ENCODE measurements around the gene CSF1.
"Not testable (repeated sequence)": the region's sequence is repeated elsewhere in the genome, so short reads cannot be mapped to it uniquely, and the experiment has no call there.

The CSF1 gene

DNA sequence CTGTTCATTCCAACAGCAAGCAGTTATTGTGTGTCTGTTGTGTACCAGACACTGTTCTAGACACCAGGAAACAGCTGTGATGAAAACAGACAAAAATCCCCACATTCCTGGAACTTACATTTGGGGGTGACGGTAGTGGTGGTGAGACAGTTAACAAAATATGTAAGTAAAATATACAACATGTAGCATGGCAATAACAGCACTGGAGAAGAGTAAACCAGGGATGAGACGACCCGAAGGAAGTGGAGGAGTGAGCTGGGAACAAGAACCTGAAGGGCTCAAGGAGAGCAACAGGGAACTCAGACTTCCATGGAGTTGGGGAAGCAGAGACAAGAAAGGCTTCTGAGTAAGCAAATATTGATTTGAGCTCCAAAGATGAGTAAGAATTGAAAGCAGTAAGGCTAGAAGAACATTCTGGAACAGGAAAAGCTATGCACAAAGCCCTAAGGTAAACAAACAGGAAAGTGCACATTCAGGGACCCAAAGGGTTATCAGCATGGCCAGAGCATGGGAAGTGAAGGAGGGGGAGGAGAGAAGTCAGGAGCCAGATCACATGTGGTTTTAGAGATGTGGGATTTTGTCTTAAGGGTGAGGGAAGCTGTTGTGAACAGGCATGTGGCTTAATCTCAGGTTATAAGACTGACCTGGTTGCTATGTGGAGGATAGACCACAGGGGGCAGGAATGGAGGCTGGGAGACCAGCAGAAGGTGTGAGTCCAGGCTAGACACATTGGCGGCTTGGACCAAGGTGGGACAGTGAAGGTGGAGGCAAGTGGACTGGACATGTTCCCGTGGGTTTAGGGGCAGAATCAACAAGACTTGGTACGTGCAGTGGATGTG is 7.3 kb downstream of the CSF1 start:
- H3K4me3 ChIP-seq: no peak overlapping the region
- no peak for TF ChIP-seq Cebpa-rat (IDR thresholded peaks at IDR 0.05)
- H3K4me2 ChIP-seq: peak overlapping the region in 4 of 11 experiments; percentile 22 to 58 (median 36); a peak in 4 of 22 replicates
- H3K36me3 ChIP-seq: peaks cover 0 to 78% (median 9%) of the 10 kb centered on the region in 11 experiments; a peak in 12 of 22 replicates
- peaks cover 0 to 27% (median 10%) of the 10 kb centered on the region in 10 experiments; a peak in 13 of 20 replicates for H3K4me1 ChIP-seq
- peaks cover 0 to under 1% (median 0%) of the 10 kb centered on the region in 11 experiments; a peak in 1 of 22 replicates for H3K9me3 ChIP-seq (replicated peaks in 1 of 11)
- H3K9ac ChIP-seq: no peak overlapping the region
- no peak overlapping the region for H3K27ac ChIP-seq
- H3K27me3 ChIP-seq: peaks cover under 1 to 10% (median 7%) of the 10 kb centered on the region in 11 experiments; a peak in 19 of 22 replicates
- peaks cover 0 to 23% (median 5%) of the 10 kb centered on the region in 11 experiments; a peak in 8 of 22 replicates for H4K20me1 ChIP-seq

DNA sequence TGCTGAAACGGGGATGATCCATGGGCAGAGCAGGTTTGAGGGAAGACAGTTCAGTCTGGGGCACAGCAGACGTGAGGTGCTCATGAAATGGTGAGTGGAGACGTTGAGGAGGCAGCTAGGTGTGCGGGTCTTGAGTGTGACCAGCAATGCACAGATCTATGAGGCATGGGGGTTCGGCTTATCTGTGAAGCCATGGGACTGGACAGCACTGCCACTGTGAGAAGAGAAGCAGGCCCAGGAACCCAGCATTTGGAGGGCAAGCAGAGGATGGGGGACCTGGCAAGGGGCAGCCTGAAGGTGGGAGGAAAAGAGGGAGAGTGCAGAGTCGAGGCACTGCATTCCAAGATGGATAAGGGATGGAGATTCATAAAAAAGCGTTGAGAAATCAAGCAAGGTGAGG is 8.0 kb downstream of the CSF1 start:
- peak overlapping the region in 6 of 11 experiments; percentile 16 to 58 (median 47); a peak in 10 of 22 replicates for H3K4me2 ChIP-seq
- no peak overlapping the region for H3K9ac ChIP-seq
- no peak for TF ChIP-seq Cebpa-rat (IDR thresholded peaks at IDR 0.05)
- no peak overlapping the region for H3K4me3 ChIP-seq
- H3K36me3 ChIP-seq: peaks cover 0 to 85% (median 12%) of the 10 kb centered on the region in 11 experiments; a peak in 13 of 22 replicates
- H3K9me3 ChIP-seq (replicated peaks in 1 of 11): peaks cover 0 to 7% (median 0%) of the 10 kb centered on the region in 11 experiments; a peak in 1 of 22 replicates
- H3K27ac ChIP-seq: no peak overlapping the region
- H3K27me3 ChIP-seq: peaks cover 0 to 3% (median under 1%) of the 10 kb centered on the region in 11 experiments; a peak in 6 of 22 replicates
- peaks cover 0 to 27% (median 10%) of the 10 kb centered on the region in 10 experiments; a peak in 13 of 20 replicates for H3K4me1 ChIP-seq
- H4K20me1 ChIP-seq: peaks cover 0 to 16% (median 0%) of the 10 kb centered on the region in 11 experiments; a peak in 6 of 22 replicates

DNA sequence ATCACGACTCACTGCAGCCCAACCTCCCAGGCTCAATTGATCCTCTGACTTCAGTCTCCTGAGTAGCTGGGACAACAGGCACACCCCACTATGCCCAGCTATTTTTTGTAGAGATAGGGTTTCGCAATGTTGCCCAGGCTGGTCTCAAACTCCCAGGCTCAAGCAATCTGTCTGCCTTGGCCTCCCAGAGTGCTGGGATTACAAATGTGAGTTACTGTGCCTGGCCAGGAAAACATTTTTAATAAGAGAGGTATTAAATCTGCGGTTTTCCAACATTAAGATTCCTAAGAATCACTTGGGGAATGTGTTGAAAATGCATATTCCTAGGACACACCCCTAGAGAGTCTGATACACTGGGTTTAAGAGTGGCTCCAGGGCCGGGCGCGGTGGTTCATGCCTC is 8.7 kb downstream of the CSF1 start:
- Histone ChIP-seq H3K4me2 (peak overlapping the region in 8 of 11 experiments; percentile 6 to 58 (median 36); a peak in 12 of 22 replicates), H3K36me3 (peaks cover 0 to 87% (median 14%) of the 10 kb centered on the region in 11 experiments; a peak in 14 of 22 replicates), H3K27ac (no peak overlapping the region), H4K20me1 (peaks cover 0 to 10% (median 0%) of the 10 kb centered on the region in 11 experiments; a peak in 4 of 22 replicates), H3K9ac (no peak overlapping the region), H3K9me3 (replicated peaks in 1 of 11) (peaks cover 0 to 8% (median 0%) of the 10 kb centered on the region in 11 experiments; a peak in 1 of 22 replicates), H3K27me3 (no peaks in the 10 kb centered on the region), H3K4me3 (no peak overlapping the region), H3K4me1 (peaks cover 0 to 27% (median 10%) of the 10 kb centered on the region in 10 experiments; a peak in 13 of 20 replicates)
- peak in 5 of 11 experiments; percentile 45 to 75 (median 58); a peak in 11 of 22 replicates for TF ChIP-seq Cebpa-rat (IDR thresholded peaks at IDR 0.05)

DNA sequence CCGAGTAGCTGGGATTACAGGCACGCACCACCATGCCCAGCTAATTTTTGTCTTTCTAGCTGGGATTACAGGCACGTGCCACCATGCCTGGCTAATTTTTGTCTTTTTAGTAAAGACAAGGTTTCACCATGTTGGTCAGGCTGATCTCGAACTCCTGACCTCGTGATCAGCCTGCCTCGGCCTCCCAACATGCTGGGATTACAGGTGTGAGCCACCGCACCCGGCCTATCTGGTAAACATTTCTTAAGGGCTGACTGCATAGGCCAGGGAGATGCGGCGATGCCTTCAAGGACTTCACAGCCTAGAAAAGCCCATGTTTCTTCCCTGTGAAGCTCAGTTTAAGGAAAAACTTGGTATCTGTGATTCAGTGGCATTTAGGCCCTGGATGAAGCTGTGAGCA is 9.7 kb downstream of the CSF1 start:
- H3K36me3 ChIP-seq: peaks cover 0 to 95% (median 14%) of the 10 kb centered on the region in 11 experiments; a peak in 14 of 22 replicates
- H3K9me3 ChIP-seq (replicated peaks in 1 of 11); H3K9ac ChIP-seq; H3K27ac ChIP-seq; H3K27me3 ChIP-seq; H3K4me2 ChIP-seq; H4K20me1 ChIP-seq; H3K4me3 ChIP-seq: not testable (repeated sequence)
- H3K4me1 ChIP-seq: peaks cover 0 to 27% (median 10%) of the 10 kb centered on the region in 10 experiments; a peak in 13 of 20 replicates

DNA sequence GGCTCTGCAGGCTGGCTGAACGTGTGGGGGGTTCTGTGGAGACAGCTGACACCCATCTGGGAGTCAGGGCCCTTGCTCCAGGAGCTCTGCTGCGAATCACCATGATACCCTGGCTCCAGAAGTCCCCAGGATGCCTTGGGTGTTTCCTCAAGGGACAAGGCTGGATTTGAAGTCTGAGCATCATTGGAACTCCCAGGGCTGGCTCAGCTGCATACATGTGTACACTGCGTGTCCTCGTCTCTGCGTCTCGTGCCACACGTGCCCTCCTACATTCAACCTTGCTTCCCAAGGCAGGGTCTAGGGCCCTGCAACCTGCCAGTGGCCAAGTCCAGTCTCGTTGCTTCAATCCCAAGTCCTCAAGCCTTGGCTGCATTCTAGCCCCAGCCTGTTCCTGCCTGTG is 11.7 kb downstream of the CSF1 start:
- H3K4me1 ChIP-seq: peaks cover 0 to 22% (median 10%) of the 10 kb centered on the region in 10 experiments; a peak in 13 of 20 replicates
- H3K4me3 ChIP-seq: no peak overlapping the region
- H3K9ac ChIP-seq: no peak overlapping the region
- H3K36me3 ChIP-seq: peaks cover 0 to 90% (median 12%) of the 10 kb centered on the region in 11 experiments; a peak in 14 of 22 replicates
- H3K27ac ChIP-seq: no peak overlapping the region
- no peaks in the 10 kb centered on the region for H4K20me1 ChIP-seq
- TF ChIP-seq Cebpa-rat (IDR thresholded peaks at IDR 0.05): no peak
- peaks cover 0 to 8% (median 0%) of the 10 kb centered on the region in 11 experiments; a peak in 1 of 22 replicates for H3K9me3 ChIP-seq (replicated peaks in 1 of 11)
- no peaks in the 10 kb centered on the region for H3K27me3 ChIP-seq
- H3K4me2 ChIP-seq: no peak overlapping the region

DNA sequence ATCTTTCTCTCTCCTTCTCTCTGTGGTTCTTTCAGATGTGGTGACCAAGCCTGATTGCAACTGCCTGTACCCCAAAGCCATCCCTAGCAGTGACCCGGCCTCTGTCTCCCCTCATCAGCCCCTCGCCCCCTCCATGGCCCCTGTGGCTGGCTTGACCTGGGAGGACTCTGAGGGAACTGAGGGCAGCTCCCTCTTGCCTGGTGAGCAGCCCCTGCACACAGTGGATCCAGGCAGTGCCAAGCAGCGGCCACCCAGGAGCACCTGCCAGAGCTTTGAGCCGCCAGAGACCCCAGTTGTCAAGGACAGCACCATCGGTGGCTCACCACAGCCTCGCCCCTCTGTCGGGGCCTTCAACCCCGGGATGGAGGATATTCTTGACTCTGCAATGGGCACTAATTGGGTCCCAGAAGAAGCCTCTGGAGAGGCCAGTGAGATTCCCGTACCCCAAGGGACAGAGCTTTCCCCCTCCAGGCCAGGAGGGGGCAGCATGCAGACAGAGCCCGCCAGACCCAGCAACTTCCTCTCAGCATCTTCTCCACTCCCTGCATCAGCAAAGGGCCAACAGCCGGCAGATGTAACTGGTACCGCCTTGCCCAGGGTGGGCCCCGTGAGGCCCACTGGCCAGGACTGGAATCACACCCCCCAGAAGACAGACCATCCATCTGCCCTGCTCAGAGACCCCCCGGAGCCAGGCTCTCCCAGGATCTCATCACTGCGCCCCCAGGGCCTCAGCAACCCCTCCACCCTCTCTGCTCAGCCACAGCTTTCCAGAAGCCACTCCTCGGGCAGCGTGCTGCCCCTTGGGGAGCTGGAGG is 12.7 kb downstream of the CSF1 start:
- no peak for TF ChIP-seq Cebpa-rat (IDR thresholded peaks at IDR 0.05)
- Histone ChIP-seq H3K27ac (no peak overlapping the region), H4K20me1 (no peaks in the 10 kb centered on the region), H3K36me3 (peaks cover 0 to 81% (median 12%) of the 10 kb centered on the region in 11 experiments; a peak in 12 of 22 replicates), H3K4me3 (no peak overlapping the region), H3K9ac (no peak overlapping the region), H3K4me1 (peaks cover 0 to 13% (median 7%) of the 10 kb centered on the region in 10 experiments; a peak in 13 of 20 replicates), H3K4me2 (no peak overlapping the region), H3K27me3 (no peaks in the 10 kb centered on the region), H3K9me3 (replicated peaks in 1 of 11) (peaks cover 0 to 8% (median 0%) of the 10 kb centered on the region in 11 experiments; a peak in 1 of 22 replicates)

DNA sequence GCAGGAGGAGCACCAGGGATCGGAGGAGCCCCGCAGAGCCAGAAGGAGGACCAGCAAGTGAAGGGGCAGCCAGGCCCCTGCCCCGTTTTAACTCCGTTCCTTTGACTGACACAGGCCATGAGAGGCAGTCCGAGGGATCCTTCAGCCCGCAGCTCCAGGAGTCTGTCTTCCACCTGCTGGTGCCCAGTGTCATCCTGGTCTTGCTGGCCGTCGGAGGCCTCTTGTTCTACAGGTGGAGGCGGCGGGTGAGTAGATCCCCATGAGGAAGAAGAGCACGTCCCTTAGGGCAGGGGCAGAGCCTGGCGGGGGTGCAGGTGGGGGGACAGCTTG is 13.3 kb downstream of the CSF1 start:
- peaks cover 0 to 81% (median 12%) of the 10 kb centered on the region in 11 experiments; a peak in 13 of 22 replicates for H3K36me3 ChIP-seq
- no peaks in the 10 kb centered on the region for H4K20me1 ChIP-seq
- peaks cover 0 to 7% (median 6%) of the 10 kb centered on the region in 10 experiments; a peak in 11 of 20 replicates for H3K4me1 ChIP-seq
- no peak overlapping the region for H3K4me3 ChIP-seq
- H3K4me2 ChIP-seq: no peak overlapping the region
- no peak overlapping the region for H3K27ac ChIP-seq
- no peak overlapping the region for H3K9ac ChIP-seq
- H3K27me3 ChIP-seq: no peaks in the 10 kb centered on the region
- no peak for TF ChIP-seq Cebpa-rat (IDR thresholded peaks at IDR 0.05)
- H3K9me3 ChIP-seq (replicated peaks in 1 of 11): peaks cover 0 to 8% (median 0%) of the 10 kb centered on the region in 11 experiments; a peak in 1 of 22 replicates

DNA sequence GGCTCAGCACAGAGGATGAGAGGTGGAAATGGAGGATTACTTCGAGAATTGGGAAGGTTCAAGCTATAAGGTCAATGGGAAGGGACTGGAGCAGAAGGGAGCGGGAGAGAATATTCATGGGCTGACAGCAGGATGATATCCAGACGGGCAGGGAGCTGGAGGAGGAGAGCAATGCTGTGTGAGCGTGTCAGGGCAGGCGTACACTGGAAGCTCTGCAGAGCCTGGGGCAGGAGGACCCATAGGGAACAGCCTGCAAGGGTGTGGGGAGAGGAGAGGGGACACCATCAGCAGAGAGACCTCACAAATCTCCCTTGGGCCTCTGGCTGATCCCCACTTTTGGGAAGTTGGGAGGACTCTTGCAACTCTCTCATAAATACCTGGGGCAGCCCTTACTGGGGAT is 13.7 kb downstream of the CSF1 start:
- Histone ChIP-seq H3K9me3 (replicated peaks in 1 of 11) (peaks cover 0 to 8% (median 0%) of the 10 kb centered on the region in 11 experiments; a peak in 1 of 22 replicates), H3K4me1 (peaks cover 0 to 3% (median 2%) of the 10 kb centered on the region in 10 experiments; a peak in 11 of 20 replicates), H3K4me3 (no peak overlapping the region), H4K20me1 (no peaks in the 10 kb centered on the region; a peak in 1 of 22 replicates), H3K4me2 (no peak overlapping the region), H3K36me3 (peaks cover 0 to 81% (median 13%) of the 10 kb centered on the region in 11 experiments; a peak in 13 of 22 replicates), H3K9ac (no peak overlapping the region), H3K27me3 (no peaks in the 10 kb centered on the region), H3K27ac (no peak overlapping the region)
- no peak for TF ChIP-seq Cebpa-rat (IDR thresholded peaks at IDR 0.05)

Measured in BLaER1 treated with 17β-estradiol and CSF1 and Interleukin-3, amounts not matched to agents 10 nM and 100 nM (cell line).